Ascending aorta (tissue), 2 donors: Measurements from ENCODE around the gene SLC17A8. TPM values are rescaled to one million over a fixed set of nuclear protein-coding genes. Genes with fewer than 3 reads are reported as not detected.
"Not testable (repeated sequence)": the region's sequence is repeated elsewhere in the genome, so short reads cannot be mapped to it uniquely, and the experiment has no call there.

Source experiments
- DNase-seq, 2 donors: peaks; one replicate each; pipeline ENCODE4 v3.0.0-alpha.2; 2019; ENCODE audit warnings: low spot score in 2 of 2
- H3K27ac ChIP-seq, 2 donors: fragments of 200-600 bp; sonication (generic); one replicate each; pipeline ENCODE4 v1.5.1; 2016 to 2017; ENCODE audit warnings: mild to moderate bottlenecking in 1 of 2
- H3K27me3 ChIP-seq: fragments of 200-600 bp; sonication (generic); one replicate; pipeline ENCODE4 v1.5.1; 2017
- H3K36me3 ChIP-seq, 2 donors: fragments of 200-600 bp; sonication (generic); one replicate each; pipeline ENCODE4 v1.5.1; 2016
- H3K4me1 ChIP-seq, 2 donors: fragments of 200-600 bp; sonication (generic); one replicate each; pipeline ENCODE4 v1.5.1; 2016 to 2017; ENCODE audit warnings: mild to moderate bottlenecking in 1 of 2
- H3K4me3 ChIP-seq, 2 donors: fragments of 200-600 bp; sonication (generic); one replicate each; pipeline ENCODE4 v1.5.1; 2016 to 2017; ENCODE audit warnings: mild to moderate bottlenecking in 1 of 2
- H3K9me3 ChIP-seq, 2 donors: fragments of 200-600 bp; sonication (generic); one replicate each; pipeline ENCODE4 v1.5.1; 2016
- intact Hi-C: fragments of 100-400 bp; cut with DNase I; formaldehyde crosslinking; loops from one replicate; pipeline ENCODE4 v1.15.1; 2023
- total RNA-seq: library from RNA; depleted of rRNA; stranded (reverse); fragments of >200 nt; gene quantifications from one replicate; pipeline ENCODE4 v1.1.0, GENCODE V29; 2016
- TF ChIP-seq, protein P1 (sequence below), 3 experiments: fragments of 200-600 bp in 2 of 3; fragments of 450-650 bp in 1 of 3; sonication (generic) in 2 of 3; IDR thresholded peaks; one replicate each; pipeline ENCODE4 v1.5.1; 2016 to 2019; ENCODE audit warnings: antibody characterized with exemption in 3 of 3, mild to moderate bottlenecking in 1 of 3, moderate library complexity in 1 of 3

The SLC17A8 gene
- total RNA-seq, 1 donor from 2014 or later, result not detected

GRCh38 chr12:100404769-100405407 is 48.0 kb downstream of the SLC17A8 start:
- Histone ChIP-seq H3K9me3 (no peaks in the 10 kb centered on the region), H3K4me1 (no peaks in the 10 kb centered on the region), H3K36me3 (no peaks in the 10 kb centered on the region), H3K4me3 (no peak overlapping the region), H3K27ac (no peak overlapping the region), H3K27me3 (no peaks in the 10 kb centered on the region)
- no peak for DNase-seq
- TF ChIP-seq, protein P1, sequence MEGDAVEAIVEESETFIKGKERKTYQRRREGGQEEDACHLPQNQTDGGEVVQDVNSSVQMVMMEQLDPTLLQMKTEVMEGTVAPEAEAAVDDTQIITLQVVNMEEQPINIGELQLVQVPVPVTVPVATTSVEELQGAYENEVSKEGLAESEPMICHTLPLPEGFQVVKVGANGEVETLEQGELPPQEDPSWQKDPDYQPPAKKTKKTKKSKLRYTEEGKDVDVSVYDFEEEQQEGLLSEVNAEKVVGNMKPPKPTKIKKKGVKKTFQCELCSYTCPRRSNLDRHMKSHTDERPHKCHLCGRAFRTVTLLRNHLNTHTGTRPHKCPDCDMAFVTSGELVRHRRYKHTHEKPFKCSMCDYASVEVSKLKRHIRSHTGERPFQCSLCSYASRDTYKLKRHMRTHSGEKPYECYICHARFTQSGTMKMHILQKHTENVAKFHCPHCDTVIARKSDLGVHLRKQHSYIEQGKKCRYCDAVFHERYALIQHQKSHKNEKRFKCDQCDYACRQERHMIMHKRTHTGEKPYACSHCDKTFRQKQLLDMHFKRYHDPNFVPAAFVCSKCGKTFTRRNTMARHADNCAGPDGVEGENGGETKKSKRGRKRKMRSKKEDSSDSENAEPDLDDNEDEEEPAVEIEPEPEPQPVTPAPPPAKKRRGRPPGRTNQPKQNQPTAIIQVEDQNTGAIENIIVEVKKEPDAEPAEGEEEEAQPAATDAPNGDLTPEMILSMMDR (IDR thresholded peaks at IDR 0.05), result peak in 1 of 3 experiments; percentile 7
- intact Hi-C loops, result no loop called here

DNA sequence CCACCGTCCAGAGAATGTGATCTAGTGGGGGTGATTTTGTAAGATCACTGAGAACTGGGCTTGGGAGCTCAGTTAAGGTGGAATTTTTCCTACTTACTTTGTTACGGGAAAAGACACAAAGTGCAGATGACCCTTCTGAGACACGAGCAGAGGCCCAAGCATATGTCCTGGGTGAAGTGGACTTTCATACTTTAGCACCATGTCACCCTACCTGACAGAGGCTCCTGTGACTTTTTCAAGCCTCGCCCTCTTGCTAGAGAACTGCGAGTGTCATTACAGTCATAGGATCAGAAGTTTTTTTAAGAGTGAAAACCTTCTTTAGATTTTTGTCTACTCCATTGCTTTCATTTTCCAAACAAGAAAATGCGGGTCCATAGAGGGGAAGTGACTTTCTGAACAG is 56.1 kb downstream of the SLC17A8 start:
- TF ChIP-seq, protein P1 (IDR thresholded peaks at IDR 0.05), result no peak
- Histone ChIP-seq H3K27ac (no peak overlapping the region), H3K4me3 (no peak overlapping the region), H3K27me3 (no peaks in the 10 kb centered on the region), H3K4me1 (no peaks in the 10 kb centered on the region), H3K36me3 (no peaks in the 10 kb centered on the region), H3K9me3 (no peaks in the 10 kb centered on the region)
- no peak for DNase-seq
- intact Hi-C loops, result no loop called here

- H3K4me3 ChIP-seq, result no peak overlapping the region
- TF ChIP-seq, protein P1 (IDR thresholded peaks at IDR 0.05), result no peak
- H3K27me3 ChIP-seq, result no peaks in the 10 kb centered on the region
- no peaks in the 10 kb centered on the region for H3K4me1 ChIP-seq
- intact Hi-C loops, result no loop called here
- no peak for DNase-seq
- no peaks in the 10 kb centered on the region for H3K9me3 ChIP-seq
- H3K36me3 ChIP-seq, result no peaks in the 10 kb centered on the region
- H3K27ac ChIP-seq, result no peak overlapping the region
Observed at GRCh38 chr12:100414739-100415138, 57.9 kb downstream of the SLC17A8 start.

- H3K4me1 ChIP-seq, result no peaks in the 10 kb centered on the region
- no peak overlapping the region for H3K27ac ChIP-seq
- no peak for DNase-seq
- intact Hi-C loops, result no loop called here
- H3K9me3 ChIP-seq, result no peaks in the 10 kb centered on the region
- no peaks in the 10 kb centered on the region for H3K36me3 ChIP-seq
- TF ChIP-seq, protein P1 (IDR thresholded peaks at IDR 0.05), result no peak
- H3K4me3 ChIP-seq, result no peak overlapping the region
- no peaks in the 10 kb centered on the region for H3K27me3 ChIP-seq
Observed at GRCh38 chr12:100422646-100423045, 65.8 kb downstream of the SLC17A8 start.

GRCh38 chr12:100426145-100426544 is 69.3 kb downstream of the SLC17A8 start:
- DNase-seq, result no peak
- H3K4me3 ChIP-seq, result no peak overlapping the region
- H3K36me3 ChIP-seq, result no peaks in the 10 kb centered on the region
- no peaks in the 10 kb centered on the region for H3K9me3 ChIP-seq
- no peak overlapping the region for H3K27ac ChIP-seq
- no peaks in the 10 kb centered on the region for H3K27me3 ChIP-seq
- intact Hi-C loops, result no loop called here
- TF ChIP-seq, protein P1 (IDR thresholded peaks at IDR 0.05), result no peak
- H3K4me1 ChIP-seq, result no peaks in the 10 kb centered on the region

DNA sequence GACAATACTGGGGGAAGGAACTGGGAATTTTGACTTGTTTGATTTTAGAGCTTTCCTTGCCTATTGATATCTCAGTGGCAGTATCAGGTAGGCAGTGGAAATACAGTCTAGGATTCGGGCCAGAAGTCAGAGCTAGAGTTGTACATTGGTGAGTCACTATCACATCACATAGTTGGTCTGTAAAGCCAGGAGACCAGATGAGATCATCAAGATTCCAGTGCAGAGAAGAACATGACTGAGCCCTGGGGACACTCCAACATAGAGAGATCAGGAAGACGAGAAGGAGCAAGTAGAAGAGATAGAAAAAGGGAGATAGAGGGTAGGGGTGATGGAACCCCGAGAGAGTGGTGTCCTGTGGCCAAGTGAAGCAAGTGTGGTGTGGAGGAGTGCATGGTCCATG is 70.2 kb downstream of the SLC17A8 start:
- Histone ChIP-seq H3K4me1 (no peaks in the 10 kb centered on the region), H3K36me3 (no peaks in the 10 kb centered on the region), H3K4me3 (no peak overlapping the region), H3K27me3 (no peaks in the 10 kb centered on the region), H3K9me3 (no peaks in the 10 kb centered on the region), H3K27ac (no peak overlapping the region)
- TF ChIP-seq, protein P1 (IDR thresholded peaks at IDR 0.05), result no peak
- no peak for DNase-seq
- intact Hi-C loops, result no loop called here

GRCh38 chr12:100430251-100430650 is 73.4 kb downstream of the SLC17A8 start:
- intact Hi-C loops, DNase-seq, H3K4me1 ChIP-seq, H3K9me3 ChIP-seq, H3K4me3 ChIP-seq, H3K27ac ChIP-seq, H3K27me3 ChIP-seq, H3K36me3 ChIP-seq: not testable (repeated sequence)
